NCI-H748 (cell line): ENCODE results near the gene XRN2.

ENCODE experiments used
- DNase-seq: peaks from one replicate; lab custom pipeline; 2025; ENCODE audit not compliant: unreplicated experiment; lab: John Stamatoyannopoulos, UW

XRN2 gene, protein sequence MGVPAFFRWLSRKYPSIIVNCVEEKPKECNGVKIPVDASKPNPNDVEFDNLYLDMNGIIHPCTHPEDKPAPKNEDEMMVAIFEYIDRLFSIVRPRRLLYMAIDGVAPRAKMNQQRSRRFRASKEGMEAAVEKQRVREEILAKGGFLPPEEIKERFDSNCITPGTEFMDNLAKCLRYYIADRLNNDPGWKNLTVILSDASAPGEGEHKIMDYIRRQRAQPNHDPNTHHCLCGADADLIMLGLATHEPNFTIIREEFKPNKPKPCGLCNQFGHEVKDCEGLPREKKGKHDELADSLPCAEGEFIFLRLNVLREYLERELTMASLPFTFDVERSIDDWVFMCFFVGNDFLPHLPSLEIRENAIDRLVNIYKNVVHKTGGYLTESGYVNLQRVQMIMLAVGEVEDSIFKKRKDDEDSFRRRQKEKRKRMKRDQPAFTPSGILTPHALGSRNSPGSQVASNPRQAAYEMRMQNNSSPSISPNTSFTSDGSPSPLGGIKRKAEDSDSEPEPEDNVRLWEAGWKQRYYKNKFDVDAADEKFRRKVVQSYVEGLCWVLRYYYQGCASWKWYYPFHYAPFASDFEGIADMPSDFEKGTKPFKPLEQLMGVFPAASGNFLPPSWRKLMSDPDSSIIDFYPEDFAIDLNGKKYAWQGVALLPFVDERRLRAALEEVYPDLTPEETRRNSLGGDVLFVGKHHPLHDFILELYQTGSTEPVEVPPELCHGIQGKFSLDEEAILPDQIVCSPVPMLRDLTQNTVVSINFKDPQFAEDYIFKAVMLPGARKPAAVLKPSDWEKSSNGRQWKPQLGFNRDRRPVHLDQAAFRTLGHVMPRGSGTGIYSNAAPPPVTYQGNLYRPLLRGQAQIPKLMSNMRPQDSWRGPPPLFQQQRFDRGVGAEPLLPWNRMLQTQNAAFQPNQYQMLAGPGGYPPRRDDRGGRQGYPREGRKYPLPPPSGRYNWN

DNA sequence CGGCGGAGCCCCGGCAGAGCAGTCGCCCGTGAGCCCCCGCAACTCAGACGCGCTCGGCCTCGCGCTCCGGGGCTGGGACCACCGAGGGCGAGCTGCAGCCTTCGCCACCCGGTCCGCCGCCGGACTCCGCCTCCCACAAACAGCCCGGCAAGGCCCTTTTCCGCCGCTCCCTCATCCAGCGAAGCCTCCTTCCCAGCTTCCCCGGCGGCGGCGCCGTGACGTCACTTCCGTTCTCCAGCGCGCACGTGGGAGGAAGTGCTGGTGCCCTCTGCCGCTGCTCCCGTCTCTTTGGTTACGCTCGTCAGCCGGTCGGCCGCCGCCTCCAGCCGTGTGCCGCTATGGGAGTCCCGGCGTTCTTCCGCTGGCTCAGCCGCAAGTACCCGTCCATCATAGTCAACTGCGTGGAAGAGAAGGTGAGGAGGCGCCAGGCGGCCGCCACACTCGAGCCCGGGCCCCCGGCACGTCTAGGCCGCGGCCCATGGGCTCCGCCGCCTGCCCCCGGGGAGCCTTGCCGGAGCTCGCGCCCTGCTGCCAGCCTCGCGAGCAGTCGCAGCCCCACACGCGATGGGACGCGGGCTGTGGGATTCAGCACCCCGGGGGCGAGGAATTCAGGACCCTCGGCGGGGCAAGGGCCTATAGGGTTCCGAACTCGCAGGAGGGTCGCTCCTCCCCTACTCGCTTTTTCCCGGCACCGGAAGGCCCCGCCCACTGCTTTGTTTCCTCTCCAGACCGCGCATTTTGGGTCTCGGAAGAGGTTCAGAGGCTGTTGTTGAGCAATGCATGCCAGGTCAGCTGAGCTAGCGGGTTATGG, at the start of gene XRN2:
Gene XRN2, plus strand, starts transcription at position 271 of the 811 bp plus-strand sequence. Its CDS starts 68 bp downstream, at position 339.
- DNase-seq: peak; percentile 98

DNA sequence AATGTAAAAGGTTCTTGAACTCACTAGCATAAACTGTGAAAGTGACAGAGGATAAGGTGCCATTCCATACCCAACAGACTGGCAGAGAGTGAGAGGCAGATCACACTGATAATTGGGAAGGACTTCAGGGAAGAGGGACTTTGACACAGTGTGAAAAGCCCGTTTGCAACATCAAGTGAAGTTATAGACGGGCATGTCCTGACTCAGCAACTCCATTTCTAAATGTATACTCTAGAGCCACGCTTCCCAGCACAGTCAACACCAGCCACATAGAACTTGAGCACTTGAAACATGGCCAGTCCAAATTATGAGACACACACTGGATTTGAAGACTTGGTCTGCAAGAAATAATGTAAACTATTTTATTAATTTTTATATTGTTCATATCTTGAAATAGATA, 45.9 kb upstream of the XRN2 start:
- DNase-seq: no peak

DNA sequence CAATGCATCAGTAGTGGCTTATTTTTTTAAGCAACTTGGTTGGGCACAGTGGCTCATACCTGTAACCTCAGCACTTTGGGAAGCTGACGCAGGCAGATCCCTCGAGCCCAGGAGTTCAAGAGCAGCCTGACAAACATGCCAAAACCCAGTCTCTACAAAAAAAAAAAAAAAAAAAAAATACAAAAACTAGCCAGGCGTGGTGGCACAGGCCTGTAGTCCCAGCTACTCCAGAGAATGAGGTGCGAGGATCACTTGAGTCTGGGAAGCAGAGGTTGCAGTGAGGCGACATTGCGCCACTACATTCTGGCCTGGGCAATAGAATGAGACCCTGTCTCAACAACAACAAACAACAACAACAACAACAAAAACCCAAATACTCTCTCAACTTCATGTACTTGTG, 44.7 kb upstream of the XRN2 start:
- DNase-seq: no peak

DNA sequence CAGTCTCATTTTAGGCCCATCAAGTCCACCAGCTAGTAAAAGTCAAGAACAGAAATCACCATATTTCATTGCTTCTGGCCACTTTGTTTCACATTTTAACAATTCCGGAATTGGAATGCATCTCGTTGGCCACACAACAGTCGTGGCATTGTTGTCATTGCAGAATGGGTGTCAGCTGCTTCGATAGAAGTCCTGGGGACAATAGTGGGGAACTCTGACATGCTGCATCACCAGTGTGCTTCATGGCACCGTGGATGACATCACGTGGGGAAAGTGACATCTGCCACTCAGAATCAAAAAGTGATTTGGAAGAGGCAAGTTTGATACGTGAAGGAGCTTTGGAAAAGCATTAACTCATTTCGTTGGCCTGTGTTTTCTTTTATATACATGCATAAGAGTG, 43.8 kb upstream of the XRN2 start:
- no peak for DNase-seq

DNA sequence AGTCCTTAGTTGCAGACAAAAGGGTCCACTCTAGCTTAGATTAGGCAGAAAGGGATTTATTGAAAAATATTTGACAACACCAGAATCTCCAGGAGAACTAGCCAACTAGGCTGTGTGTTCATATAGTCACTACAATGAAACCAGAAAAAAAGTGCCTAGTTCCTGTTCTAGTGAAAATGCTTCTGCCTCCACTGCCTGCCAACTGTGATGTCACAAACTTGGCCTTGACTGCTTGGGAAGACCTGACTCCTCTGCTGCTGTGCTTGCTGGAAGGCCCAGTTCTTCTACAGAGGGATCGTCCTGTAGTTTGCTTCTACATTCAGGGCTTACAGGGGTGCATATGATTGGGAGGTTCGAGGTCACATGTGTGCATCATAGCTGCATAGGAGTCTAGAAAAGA, 40.3 kb upstream of the XRN2 start:
- DNase-seq: no peak

DNA sequence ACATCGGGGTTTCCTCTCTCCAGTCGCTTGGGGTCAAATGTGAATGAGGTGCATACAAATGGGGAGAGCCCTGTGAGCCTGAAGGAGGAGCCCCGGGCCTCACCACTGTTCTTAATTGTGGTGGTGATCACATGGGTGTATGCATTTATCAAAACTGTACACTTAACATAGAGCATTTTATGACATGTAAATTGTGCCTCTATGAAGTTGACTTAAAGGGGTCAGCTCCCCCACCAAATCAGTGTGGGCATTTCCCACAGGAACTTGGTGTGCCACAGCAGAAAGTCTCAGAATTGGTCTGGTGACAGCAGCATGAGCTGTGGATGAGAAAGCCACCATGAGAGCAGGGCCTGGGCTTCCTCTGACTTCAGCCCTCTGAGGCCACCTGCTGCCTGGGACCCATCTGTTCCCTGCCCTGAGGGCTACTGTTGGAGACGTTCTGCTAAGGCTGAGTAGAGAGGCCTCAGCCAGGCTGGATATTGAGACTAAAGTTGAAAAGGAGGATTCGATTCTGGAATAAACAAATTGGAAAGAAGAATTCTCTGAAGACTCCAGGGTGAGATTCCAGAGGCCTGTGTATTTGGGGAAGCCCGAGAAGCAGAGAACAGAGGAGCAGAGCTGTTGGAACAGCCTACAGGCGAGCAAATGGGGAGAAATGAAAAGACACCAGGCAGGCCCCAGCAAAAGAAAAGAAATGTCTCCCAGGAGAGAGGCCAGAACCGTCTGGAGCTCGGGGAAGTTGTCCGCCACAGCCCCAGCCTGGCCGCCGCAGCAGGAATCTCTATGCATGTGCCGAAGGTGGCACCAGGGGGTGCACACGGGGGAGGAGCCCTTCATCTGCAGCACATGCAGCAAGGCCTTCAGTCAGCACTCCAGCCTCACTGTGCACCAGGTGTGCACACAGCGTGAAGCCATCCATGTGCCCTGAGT, 37.6 kb upstream of the XRN2 start:
- no peak for DNase-seq

DNA sequence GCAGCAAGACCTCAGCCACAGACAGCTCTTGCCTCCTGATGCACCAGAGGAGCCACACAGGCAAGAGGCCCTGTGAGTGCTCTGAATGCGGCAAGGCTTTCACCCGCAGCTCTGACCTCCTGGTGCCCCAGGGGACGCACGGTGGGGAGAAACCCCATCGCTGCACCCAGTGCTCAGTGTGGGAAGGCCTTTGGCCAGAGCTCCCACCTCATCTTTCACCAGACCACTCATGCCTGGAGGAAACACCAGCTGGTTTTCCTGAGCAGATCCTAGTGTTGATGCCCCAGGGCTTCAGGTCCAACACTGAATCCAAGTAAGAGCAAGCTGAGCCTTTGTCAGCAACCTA, 37.0 kb upstream of the XRN2 start:
- DNase-seq: no peak

DNA sequence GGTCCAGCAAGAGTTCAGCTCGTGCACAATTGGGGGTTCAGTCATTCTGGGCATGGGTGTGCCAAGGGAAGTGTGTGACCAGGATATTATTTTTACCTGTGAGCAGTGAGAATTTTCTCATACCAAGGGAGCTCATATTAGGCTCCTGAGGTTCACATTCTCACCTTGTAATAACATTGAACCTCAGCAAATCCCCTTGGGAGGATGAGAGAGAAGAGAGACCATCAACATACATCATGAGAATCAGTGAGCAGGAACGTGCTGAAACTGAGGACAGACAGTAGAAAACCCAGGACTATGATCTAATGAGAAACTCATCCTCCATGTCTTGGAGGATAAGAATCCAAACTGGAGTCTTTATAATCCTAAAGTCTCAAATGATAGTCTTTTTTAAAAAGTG, 33.4 kb upstream of the XRN2 start:
- DNase-seq: no peak

DNA sequence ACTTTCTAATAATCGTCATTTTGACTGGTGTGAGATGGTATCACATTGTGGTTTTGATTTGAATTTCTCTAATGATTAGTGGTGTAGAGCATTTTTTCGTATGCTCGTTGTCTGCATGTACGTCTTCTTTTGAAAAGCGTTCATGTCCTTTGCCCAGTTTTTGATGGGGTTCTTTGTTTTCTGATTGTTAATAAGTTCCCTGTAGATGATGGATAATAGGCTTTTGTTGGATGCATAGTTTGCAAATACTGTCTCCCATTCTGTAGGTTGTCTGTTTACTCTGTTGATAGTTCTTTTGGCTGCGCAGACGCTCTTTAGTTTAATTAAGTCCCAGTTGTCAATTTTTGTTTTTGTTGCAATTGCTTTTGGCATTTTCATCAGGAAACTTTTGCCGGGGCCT, 32.3 kb upstream of the XRN2 start:
- DNase-seq: peak; percentile 75

DNA sequence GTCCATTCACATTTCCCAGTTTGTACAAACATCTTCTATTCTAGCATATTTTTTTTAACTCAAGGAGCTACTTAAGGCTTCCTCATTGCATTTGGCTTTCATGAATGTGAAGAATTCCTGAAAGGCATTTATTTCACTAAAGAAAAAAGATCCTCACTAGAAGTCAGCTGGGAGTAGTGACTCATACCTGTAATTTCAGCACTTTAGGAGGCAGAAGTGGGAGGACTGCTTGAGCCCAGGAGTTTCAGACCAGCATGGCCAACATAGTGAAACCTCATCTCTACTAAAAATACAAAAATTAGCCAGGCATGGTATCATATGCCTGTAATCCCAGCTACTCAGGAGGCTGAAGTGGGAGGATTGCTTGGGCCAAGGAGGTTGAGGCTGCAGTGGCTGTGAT, 30.9 kb upstream of the XRN2 start:
- no peak for DNase-seq

DNA sequence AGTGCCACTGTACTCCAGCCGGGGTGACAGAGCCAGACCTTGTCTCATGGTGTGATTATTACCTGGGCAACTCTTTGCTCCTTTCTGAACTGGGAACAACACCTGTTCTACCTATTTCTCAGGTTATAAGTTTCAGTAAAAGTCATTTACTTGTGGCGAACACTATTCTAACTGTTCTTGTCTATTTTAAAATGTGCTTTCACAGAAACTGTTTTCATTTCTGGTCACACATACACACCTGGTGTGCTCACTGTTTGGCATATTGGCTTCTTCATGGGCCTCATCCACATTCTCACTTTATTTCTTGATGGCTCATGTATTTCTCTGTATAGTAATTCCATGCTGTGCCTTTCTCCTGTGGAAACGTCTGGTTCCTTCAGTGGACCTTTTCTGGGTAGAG, 30.5 kb upstream of the XRN2 start:
- DNase-seq: no peak

DNA sequence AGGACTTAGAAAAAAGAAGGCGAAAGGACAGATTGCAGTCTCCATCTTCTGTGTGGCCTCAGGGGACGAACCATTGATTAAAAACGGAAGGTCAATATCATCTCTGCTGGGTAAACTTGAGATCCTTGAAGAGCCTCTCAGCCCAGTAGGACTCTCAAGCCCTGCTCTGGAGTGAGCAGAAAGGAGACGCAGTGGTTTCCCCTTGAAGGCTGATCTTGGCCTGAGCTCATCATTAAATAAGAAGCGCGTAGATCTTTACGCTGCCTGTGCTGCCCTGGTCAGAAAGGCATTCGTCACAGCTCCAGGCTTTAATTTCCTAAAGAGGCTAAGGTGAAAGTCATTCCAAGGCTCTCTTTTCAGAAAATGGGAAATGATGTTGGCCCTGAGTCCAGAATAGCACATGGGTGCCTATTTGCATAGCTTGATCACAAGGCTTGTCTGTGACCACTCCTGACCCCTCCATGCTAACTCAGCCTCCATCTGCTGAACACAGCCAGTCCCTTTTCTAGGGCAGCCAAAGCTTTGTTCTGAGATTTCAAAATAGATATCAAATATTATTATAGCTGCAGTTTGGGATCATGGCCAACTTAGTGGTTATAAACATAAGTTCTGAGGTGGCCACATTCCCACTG, 29.3 kb upstream of the XRN2 start:
- no peak for DNase-seq

DNA sequence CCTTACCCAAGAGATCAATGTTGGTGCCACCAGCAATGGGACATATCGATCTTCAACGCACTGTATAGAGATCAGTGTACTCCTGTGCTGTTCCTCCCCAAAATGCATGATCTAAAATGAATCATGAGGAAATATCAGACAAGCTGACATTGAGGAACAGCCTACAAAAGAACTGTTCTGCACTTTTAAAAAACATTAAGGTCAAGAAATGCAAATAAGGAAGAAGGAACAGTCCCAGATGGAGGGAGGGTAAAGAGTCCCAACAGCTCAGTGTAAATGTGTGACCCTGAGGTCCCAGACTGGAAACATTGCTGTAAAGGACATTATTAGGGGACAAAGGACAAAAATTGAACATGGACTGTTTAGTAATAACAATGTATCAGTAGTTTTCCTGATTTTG, 24.3 kb upstream of the XRN2 start:
- DNase-seq: no peak

DNA sequence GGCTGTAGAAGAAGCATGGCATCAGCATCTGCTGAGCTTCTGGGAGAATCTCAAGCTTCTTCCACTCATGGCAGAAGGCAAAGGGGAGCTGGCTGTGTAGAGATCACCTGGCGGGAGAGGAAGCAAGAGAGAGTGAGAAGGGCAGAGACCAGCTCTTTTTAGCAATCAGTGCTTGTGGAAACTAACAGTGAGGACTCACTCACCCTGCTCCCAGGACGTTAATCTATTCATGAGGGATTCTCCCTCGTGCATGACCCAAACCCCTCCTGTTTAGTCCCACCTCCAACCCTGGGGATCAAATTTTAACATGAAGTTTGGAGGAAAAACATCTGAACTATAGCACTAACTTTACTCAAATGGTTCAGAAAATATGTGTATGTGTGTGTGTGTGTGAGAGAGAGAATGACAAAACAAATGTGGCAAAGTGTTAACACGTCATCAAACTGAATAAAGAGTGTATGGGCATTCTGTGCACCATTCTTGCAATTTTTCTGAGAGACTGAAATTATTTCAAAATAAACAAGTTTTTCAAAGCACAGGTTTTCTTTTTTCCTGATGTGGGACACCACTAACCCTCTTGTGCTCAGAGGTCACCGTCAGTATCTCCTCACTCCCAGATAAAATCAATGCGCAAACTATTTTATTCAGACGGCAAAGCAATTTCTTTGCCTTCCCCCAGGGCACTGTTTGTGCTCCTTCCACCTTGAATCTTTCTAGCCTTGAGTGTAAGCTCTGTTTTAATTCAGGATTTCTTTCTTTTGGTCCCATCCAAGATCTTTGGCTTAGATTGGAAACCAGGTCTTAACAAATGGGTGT, 23.2 kb upstream of the XRN2 start:
- no peak for DNase-seq

DNA sequence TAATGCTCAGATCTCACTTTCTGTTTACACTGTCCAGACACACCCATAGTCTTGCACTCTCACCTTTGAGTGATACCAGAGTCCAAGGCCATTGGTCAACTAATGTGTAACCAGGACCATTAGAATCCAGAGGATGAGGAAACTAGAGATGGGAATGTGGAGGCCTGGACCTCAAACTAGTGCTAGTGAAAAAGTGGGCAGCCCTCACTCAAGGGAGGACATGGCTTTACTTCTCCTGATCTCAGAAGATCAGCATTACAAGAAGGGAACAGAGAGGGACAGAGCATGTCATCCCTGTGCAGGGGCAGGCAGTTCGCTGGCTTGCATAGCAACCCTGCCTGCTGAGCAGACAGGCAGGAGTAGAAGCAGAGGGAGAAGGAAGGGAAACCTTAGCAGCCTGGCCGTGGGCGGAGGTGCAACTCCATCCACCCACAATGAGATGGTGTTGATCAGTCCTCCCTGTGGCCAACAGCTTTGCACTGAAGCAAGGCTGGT, 22.6 kb upstream of the XRN2 start:
- no peak for DNase-seq

DNA sequence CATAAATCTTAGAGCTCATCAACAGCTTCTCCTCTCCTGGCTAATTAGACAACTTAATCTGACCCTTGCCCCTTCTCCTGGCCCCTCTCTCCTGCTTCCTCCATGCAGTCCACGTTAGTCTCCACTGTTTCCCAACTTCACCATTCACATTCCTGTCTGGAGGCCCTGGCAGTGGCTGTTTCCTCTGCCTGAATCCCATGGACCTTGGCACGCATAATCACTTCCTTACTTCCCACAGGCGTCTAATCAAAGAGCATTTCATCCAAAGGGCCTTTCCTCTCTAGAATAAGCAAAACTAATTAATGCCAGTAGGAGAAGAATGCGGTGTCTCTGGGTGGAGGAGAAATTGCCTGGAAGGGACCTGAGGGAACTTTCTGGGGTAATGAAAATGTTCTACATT, 16.4 kb upstream of the XRN2 start:
- no peak for DNase-seq

DNA sequence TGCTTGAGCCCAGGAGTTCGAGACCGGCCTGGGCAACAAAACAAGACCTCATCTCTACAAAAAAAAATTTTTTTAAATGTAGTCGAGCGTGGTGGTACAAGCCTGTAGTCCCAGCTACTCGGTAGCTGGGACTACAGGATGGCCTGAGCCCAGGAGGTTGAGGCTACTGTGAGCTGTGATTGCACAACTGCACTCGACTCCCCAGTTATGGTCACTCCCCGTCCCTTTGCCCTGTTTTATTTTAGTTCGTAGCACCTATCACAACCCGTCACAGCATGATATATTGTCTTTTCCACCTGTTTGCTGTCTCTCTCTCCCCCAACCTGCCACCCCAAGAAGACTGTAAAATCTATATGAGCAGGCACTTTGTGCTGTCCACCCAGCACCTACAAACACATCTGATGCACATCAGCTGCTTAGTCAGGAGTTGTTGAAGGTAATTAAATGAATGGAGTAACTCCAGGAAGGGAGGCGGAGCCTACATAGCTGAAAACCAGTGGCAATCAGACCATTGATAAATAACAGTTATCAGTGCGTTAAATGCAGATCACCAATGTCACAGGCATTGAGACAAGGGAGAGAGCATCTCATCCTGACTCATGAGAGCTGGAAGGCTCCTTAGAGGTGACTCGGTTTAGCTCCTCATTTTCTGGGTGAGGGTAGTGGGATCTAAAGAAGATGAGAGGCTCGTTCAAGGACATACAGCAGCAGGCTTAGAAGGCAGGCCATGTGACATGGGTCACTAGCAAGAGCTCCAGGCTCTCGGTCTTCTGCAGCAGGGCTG, 14.4 kb upstream of the XRN2 start:
- no peak for DNase-seq

DNA sequence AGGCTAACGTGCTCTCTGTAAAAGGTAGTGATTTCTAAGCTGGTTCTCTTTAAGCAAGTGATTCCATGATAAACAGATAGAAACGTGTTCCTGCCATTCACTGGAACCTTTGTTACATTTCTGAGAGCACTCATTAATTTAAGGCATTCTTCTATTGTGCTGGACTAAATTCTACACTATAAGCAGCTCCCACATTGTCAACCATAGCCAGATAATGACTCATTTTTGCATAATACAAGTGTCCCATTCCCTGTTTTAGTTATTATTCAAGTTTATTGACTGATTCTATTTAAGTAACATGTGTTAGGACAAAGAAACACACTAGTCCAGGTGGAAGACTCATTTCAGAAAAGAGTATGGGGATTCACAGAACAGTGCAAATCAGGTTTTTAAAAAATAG, 13.5 kb upstream of the XRN2 start:
- no peak for DNase-seq
